SH-SY5Y (cell line): Measurements from ENCODE around the gene GSX2.

Experiments
- GATA2 ChIP-seq: IDR thresholded peaks from 2 replicates; pipeline ENCODE4 v1.6.1; 2011; ENCODE audit warnings: mild to moderate bottlenecking, low read depth, low read length
- GATA3 ChIP-seq: IDR thresholded peaks from 2 replicates; pipeline ENCODE4 v1.6.1; 2011; ENCODE audit warnings: low read depth, mild to moderate bottlenecking, low read length, moderate library complexity

DNA sequence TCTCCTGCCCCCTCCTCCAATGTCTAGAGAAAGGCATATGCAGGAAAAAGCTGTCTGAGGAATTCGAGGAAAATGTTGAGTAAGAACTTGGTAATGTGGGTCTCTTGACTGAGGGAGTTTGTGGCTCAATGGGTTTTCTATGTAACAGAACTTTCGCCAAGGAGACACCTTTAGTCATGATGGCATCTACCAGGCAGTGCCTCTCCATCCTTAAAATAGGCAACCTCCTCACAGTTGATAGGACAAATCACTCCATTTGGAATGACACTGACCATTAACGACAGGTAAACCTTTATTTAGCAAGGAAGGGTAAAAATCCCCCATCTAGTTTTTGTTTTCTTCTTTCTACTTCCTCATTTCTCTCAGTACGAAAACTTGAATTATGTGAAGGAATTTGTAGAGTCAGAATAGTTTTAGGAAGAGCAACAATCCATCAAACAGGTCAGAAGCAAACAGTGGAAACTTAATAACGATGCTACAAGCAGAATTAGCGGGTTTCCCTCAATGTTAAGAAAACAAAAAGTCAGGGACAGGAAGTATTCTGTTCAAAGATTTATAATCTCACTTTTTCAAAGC, 2.7 kb downstream of the GSX2 start:
- TF ChIP-seq GATA2 (no peak), GATA3 (no peak)
